IMR-90 (cell line): ENCODE measurements around the gene ZNF785. TPM values are rescaled to one million over a fixed set of nuclear protein-coding genes. Genes with fewer than 3 reads are reported as not detected.

ENCODE experiments used
- ATAC-seq: fragments of 200-7000 bp; cut with Tn5 transposase; 2 replicates; pipeline ENCODE4 v1.9.1; 2020; ENCODE audit warnings: low read depth, mild to moderate bottlenecking, moderate library complexity
- BruUV-seq: library from RNA; stranded (reverse); fragments of 400-500 nt; replicated peaks from 2 replicates; lab custom pipeline; 2021; lab: Mats Ljungman, UMichigan
- CTCF ChIA-PET: fragments of 300-600 bp; formaldehyde crosslinking; extraction: SDS; loops from one replicate; lab custom pipeline; 2021; ENCODE audit warnings: antibody characterized with exemption; lab: Yijun Ruan, JAX
- POLR2A ChIA-PET: fragments of 300-600 bp; sonication (Branson Sonifier 250); formaldehyde crosslinking; loops from one replicate; lab custom pipeline; 2022; ENCODE audit warnings: antibody characterized with exemption; ENCODE audit not compliant: unreplicated experiment; lab: Charles Lee
- DNase-seq: peaks from one replicate; pipeline ENCODE4 v3.0.0; 2013
- H2AFZ ChIP-seq: replicated peaks from 2 replicates; pipeline ENCODE3; 2013; ENCODE audit warnings: low read length, mild to moderate bottlenecking; ENCODE audit not compliant: poor library complexity
- H2AK5ac ChIP-seq: 2 replicates; pipeline ENCODE4 v1.6.1; 2013; ENCODE audit warnings: low read depth, low read length, inconsistent platforms
- H2AK9ac ChIP-seq: replicated peaks from 2 replicates; pipeline ENCODE3; 2013; ENCODE audit warnings: mild to moderate bottlenecking, low read depth, low read length, moderate library complexity; ENCODE audit not compliant: poor library complexity
- H2BK120ac ChIP-seq: 2 replicates; pipeline ENCODE4 v1.6.1; 2013; ENCODE audit warnings: low read depth, low read length, inconsistent platforms
- H2BK15ac ChIP-seq: 3 replicates; pipeline ENCODE4 v1.6.1; 2013; ENCODE audit warnings: low read depth, low read length, inconsistent platforms
- H2BK20ac ChIP-seq: 2 replicates; pipeline ENCODE4 v1.6.1; 2013; ENCODE audit warnings: low read depth, mild to moderate bottlenecking, inconsistent platforms, low read length, moderate library complexity
- H2BK5ac ChIP-seq: 2 replicates; pipeline ENCODE4 v1.6.1; 2013; ENCODE audit warnings: mild to moderate bottlenecking, low read depth, low read length, inconsistent platforms; ENCODE audit not compliant: poor library complexity, severe bottlenecking
- H3K14ac ChIP-seq: replicated peaks from 2 replicates; pipeline ENCODE4 v1.6.1; 2013; ENCODE audit warnings: low read depth, low read length, inconsistent platforms
- H3K18ac ChIP-seq: 2 replicates; pipeline ENCODE4 v1.6.1; 2013; ENCODE audit warnings: low read depth, low read length, control low read depth
- H3K23ac ChIP-seq: 2 replicates; pipeline ENCODE4 v1.6.1; 2013; ENCODE audit warnings: low read depth, low read length, inconsistent platforms
- H3K27ac ChIP-seq: 2 replicates; pipeline ENCODE4 v1.5.1; 2013; ENCODE audit warnings: mild to moderate bottlenecking, control low read depth, low read length; ENCODE audit not compliant: insufficient read depth
- H3K27me3 ChIP-seq: 2 replicates; pipeline ENCODE4 v1.6.1; 2013; ENCODE audit warnings: low read length; ENCODE audit not compliant: control insufficient read depth, insufficient read depth
- H3K36me3 ChIP-seq: 2 replicates; pipeline ENCODE4 v1.6.1; 2013; ENCODE audit warnings: low read length, mixed read lengths; ENCODE audit not compliant: control insufficient read depth, insufficient read depth
- H3K4ac ChIP-seq: 2 replicates; pipeline ENCODE4 v1.6.1; 2013; ENCODE audit warnings: low read depth, low read length, inconsistent platforms
- H3K4me1 ChIP-seq: 2 replicates; pipeline ENCODE4 v1.6.1; 2013; ENCODE audit warnings: low read length, mixed read lengths; ENCODE audit not compliant: control insufficient read depth, insufficient read depth
- H3K4me2 ChIP-seq: 2 replicates; pipeline ENCODE4 v1.6.1; 2013; ENCODE audit warnings: low read depth, mild to moderate bottlenecking, control low read depth, low read length, moderate library complexity
- H3K4me3 ChIP-seq: 2 replicates; pipeline ENCODE4 v1.5.1; 2013; ENCODE audit warnings: low read depth, mild to moderate bottlenecking, control low read depth, low read length, moderate library complexity; ENCODE audit not compliant: insufficient read depth
- H3K56ac ChIP-seq: 2 replicates; pipeline ENCODE4 v1.6.1; 2013; ENCODE audit warnings: low read length, inconsistent platforms; ENCODE audit not compliant: insufficient read depth; ENCODE audit errors: extremely low read depth
- H3K79me1 ChIP-seq, 2 experiments: 2 replicates each; pipeline ENCODE4 v1.6.1; 2013; ENCODE audit warnings: low read length in 2 of 2, inconsistent platforms in 1 of 2, low read depth in 1 of 2
- H3K9ac ChIP-seq: 2 replicates; pipeline ENCODE4 v1.6.1; 2013; ENCODE audit warnings: low read depth, low read length, control low read depth
- H3K9me1 ChIP-seq: 2 replicates; pipeline ENCODE4 v1.6.1; 2013; ENCODE audit warnings: low read length, inconsistent platforms; ENCODE audit not compliant: insufficient read depth
- H3K9me3 ChIP-seq: 2 replicates; pipeline ENCODE4 v1.6.1; 2013; ENCODE audit warnings: low read length; ENCODE audit not compliant: control insufficient read depth, insufficient read depth
- H4K20me1 ChIP-seq: 2 replicates; pipeline ENCODE4 v1.6.1; 2013; ENCODE audit warnings: low read length, inconsistent platforms; ENCODE audit not compliant: insufficient read depth
- H4K5ac ChIP-seq: 2 replicates; pipeline ENCODE4 v1.6.1; 2013; ENCODE audit warnings: mild to moderate bottlenecking, low read depth, low read length, control low read depth
- H4K8ac ChIP-seq, 2 experiments: 2 replicates each; pipeline ENCODE4 v1.6.1; 2013; ENCODE audit warnings: low read depth in 2 of 2, low read length in 2 of 2, control low read depth in 1 of 2, inconsistent platforms in 1 of 2
- H4K91ac ChIP-seq: 2 replicates; pipeline ENCODE4 v1.6.1; 2013; ENCODE audit warnings: low read depth, low read length, inconsistent platforms; ENCODE audit not compliant: insufficient read depth
- BHLHE40 ChIP-seq: fragments of 150-350 bp; IDR thresholded peaks from 2 replicates; pipeline ENCODE4 v1.6.1; 2016; ENCODE audit warnings: mild to moderate bottlenecking, low read depth, low read length
- CHD1 ChIP-seq: IDR thresholded peaks from 2 replicates; pipeline ENCODE4 v1.6.1; 2012; ENCODE audit warnings: low read depth, low read length, improper control_type of control experiment
- FOS ChIP-seq: fragments of 150-350 bp; IDR thresholded peaks from 2 replicates; pipeline ENCODE4 v1.6.1; 2016; ENCODE audit warnings: low read depth, low read length
- MAFK ChIP-seq: IDR thresholded peaks from 2 replicates; pipeline ENCODE4 v1.6.1; 2012; ENCODE audit warnings: low read depth, low read length, improper control_type of control experiment
- MAZ ChIP-seq: IDR thresholded peaks from 2 replicates; pipeline ENCODE4 v1.6.1; 2012; ENCODE audit warnings: low read depth, mild to moderate bottlenecking, low read length, improper control_type of control experiment, moderate library complexity, borderline replicate concordance
- MXI1 ChIP-seq: IDR thresholded peaks from 2 replicates; pipeline ENCODE4 v1.6.1; 2012; ENCODE audit warnings: low read depth, mild to moderate bottlenecking, low read length, moderate library complexity, borderline replicate concordance
- RAD21 ChIP-seq: IDR thresholded peaks from 2 replicates; pipeline ENCODE4 v1.6.1; 2012; ENCODE audit warnings: low read length, improper control_type of control experiment
- RCOR1 ChIP-seq: IDR thresholded peaks from 2 replicates; pipeline ENCODE4 v1.6.1; 2012; ENCODE audit warnings: mild to moderate bottlenecking, low read length, improper control_type of control experiment; ENCODE audit not compliant: insufficient replicate concordance
- SMC3 ChIP-seq: fragments of 150-350 bp; IDR thresholded peaks from 2 replicates; pipeline ENCODE4 v1.6.1; 2016; ENCODE audit warnings: low read depth, mild to moderate bottlenecking, antibody characterized with exemption, low read length, moderate library complexity
- WGBS, 2 experiments: methylation state at CpG; one replicate each; pipeline versions ENCODE4 v1.1.5 to v1.1.7; 2013; ENCODE audit warnings: missing lambda C conversion rate in 2 of 2; ENCODE audit not compliant: insufficient read length in 1 of 2; ENCODE audit errors: extremely low coverage in 2 of 2; 5-methylcytosine and 5-hydroxymethylcytosine counted together
- dilution Hi-C: fragments of 300-500 bp; cut with HindIII; formaldehyde crosslinking; loops from one replicate; pipeline ENCODE4 v1.14.3; 2018; ENCODE audit warnings: low sequenced_read_pairs; ENCODE audit not compliant: unreplicated experiment
- in situ Hi-C: fragments of 300-500 bp; cut with MboI; formaldehyde crosslinking; loops from 3 replicates; pipeline ENCODE4 v1.14.3; 2019; ENCODE audit warnings: low sequenced_read_pairs, inconsistent platforms, mixed read lengths
- intact Hi-C: fragments of 100-400 bp; cut with micrococcal nuclease; formaldehyde crosslinking; loops from 2 replicates; pipeline ENCODE4 v1.10.0; 2022
- polyA plus RNA-seq, 3 experiments: library from polyadenylated mRNA; depleted of rRNA; stranded (reverse); fragments of >200 nt; gene quantifications; 2 replicates each; pipeline ENCODE4 v1.2.3, GENCODE V29; 2012; ENCODE audit warnings: low replicate concordance in 1 of 3
- total RNA-seq: library from RNA; depleted of rRNA; stranded (reverse); fragments of >200 nt; gene quantifications from 2 replicates; pipeline ENCODE4 v1.2.3, GENCODE V29; 2012
- TF ChIP-seq, protein P1 (sequence below): fragments of 150-350 bp; IDR thresholded peaks from 2 replicates; pipeline ENCODE4 v1.6.1; 2017; ENCODE audit warnings: mild to moderate bottlenecking, antibody characterized with exemption, low read length, low read depth
- TF ChIP-seq, protein P2 (sequence below): conservative IDR thresholded peaks from 2 replicates; pipeline ENCODE4 v1.5.1; 2012; ENCODE audit warnings: mild to moderate bottlenecking, low read depth, low read length, improper control_type of control experiment
- TF ChIP-seq, protein P3 (sequence below): fragments of 150-350 bp; IDR thresholded peaks from 2 replicates; pipeline ENCODE4 v1.6.1; 2016; ENCODE audit warnings: low read depth, mild to moderate bottlenecking, low read length, moderate library complexity, borderline replicate concordance

ZNF785 gene
- total and polyA plus RNA-seq, 2 of the 4 experiments (the other 2 are of a cell fraction), result 2.9 to 4.0 TPM

DNA sequence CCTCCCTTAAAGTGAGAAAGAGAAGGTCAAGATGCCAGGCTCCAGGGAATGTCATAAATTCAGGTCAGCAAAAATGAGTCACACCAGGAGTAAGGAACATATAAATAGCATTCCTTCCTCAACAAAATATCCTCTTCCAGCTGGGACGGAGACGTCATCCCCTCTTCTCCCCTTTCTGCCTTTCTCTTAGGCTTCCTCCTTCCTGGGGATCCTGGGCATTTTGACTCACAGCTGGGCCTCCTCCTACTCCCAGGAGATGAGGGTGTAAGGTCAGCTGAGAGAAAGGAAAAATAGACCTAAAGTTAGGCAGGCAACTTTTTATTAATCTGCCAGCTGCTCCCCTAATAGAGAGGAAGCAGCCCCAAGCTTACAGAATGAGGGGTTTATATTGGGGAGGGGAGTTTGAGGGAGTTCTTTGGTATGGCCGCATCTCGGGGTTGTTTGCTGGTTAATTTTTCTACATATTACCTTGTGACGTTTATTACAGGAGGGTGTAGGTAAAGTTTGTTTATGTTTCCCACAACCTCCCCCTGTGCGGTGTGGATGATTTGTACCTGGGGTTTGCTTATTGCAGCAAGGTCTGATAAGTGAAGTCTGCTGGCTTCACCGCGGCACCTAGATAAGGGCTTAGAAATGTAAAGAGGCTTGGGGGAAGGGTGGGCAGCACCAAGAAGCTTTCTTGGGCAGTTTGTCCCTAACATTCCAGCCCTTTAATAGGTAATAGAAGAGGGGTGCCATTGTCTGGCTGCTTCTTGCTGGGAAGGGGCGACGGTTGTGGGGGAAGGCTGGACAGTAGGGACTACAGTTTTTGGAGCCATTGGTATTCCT, 43.8 kb downstream of the ZNF785 start:
- H2BK20ac ChIP-seq, result no peak overlapping the region
- ATAC-seq (peak; percentile 98), DNase-seq (peak; percentile 82)
- H3K18ac ChIP-seq, result peak overlapping the region; percentile 27; the same call in 1 of the 2 replicates
- dilution Hi-C loops, result no loop called here
- H3K4me1 ChIP-seq, result peaks cover 10% of the 10 kb centered on the region; the same call in 1 of the 2 replicates
- H3K79me1 ChIP-seq, result peaks cover 0 to 3% of the 10 kb centered on the region in 2 experiments; a peak in 1 of 4 replicates
- H3K36me3 ChIP-seq, result no peaks in the 10 kb centered on the region
- no peaks in the 10 kb centered on the region for H3K9me3 ChIP-seq
- H2AFZ ChIP-seq, result peak overlapping the region; percentile 77
- H2AK5ac ChIP-seq, result peak overlapping the region; percentile 36
- peak overlapping the region; percentile 25; the same call in 1 of the 2 replicates for H3K4ac ChIP-seq
- in situ Hi-C loops, result no loop called here
- H3K4me2 ChIP-seq, result peak overlapping the region; percentile 57; the same call in 1 of the 2 replicates
- ChIA-PET POLR2A (no interaction called here), CTCF (no interaction called here)
- peak overlapping the region in 1 of 2 experiments; percentile 61; a peak in 1 of 4 replicates for H4K8ac ChIP-seq
- H2AK9ac ChIP-seq, result no peak overlapping the region
- no peak overlapping the region for H3K4me3 ChIP-seq
- H3K9me1 ChIP-seq, result 0 out of 2 replicates have a peak, but pooled peaks cover 3% of the 10 kb centered on the region
- H3K27ac ChIP-seq, result peak overlapping the region; percentile 38; the same call in 1 of the 2 replicates
- BruUV-seq, result no TSS peak
- H4K20me1 ChIP-seq, result no peaks in the 10 kb centered on the region
- H4K91ac ChIP-seq, result no peak overlapping the region; the same call in 1 of the 2 replicates
- peak overlapping the region; percentile 27 for H2BK5ac ChIP-seq
- WGBS, 2 experiments, result 71% methylated on average over 2 of the region's 10 CpGs; no CpG with 5 or more reads in 1 of the 2 experiments
- H2BK120ac ChIP-seq, result peak overlapping the region; percentile 2; the same call in 1 of the 2 replicates
- no peaks in the 10 kb centered on the region for H3K27me3 ChIP-seq
- intact Hi-C loops, result loop anchor here (1.0 kb wide), 1 partner anchor 27 kb away; no protein-coding TSS in a partner anchor
- H2BK15ac ChIP-seq, result no peak overlapping the region
- H4K5ac ChIP-seq, result peak overlapping the region; percentile 38
- no peak overlapping the region for H3K9ac ChIP-seq
- no peak overlapping the region for H3K56ac ChIP-seq
- H3K23ac ChIP-seq, result no peak overlapping the region
- H3K14ac ChIP-seq, result peak overlapping the region; percentile 6; the same call in 1 of the 2 replicates
- TF ChIP-seq SMC3 (no peak), CHD1 (no peak), BHLHE40 (no peak), RAD21 (no peak), MAFK (peak; percentile 42; the same call in 1 of the 2 replicates), MAZ (no peak), MXI1 (no peak), FOS (peak; percentile 48; the same call in 1 of the 2 replicates), RCOR1 (no peak)
- TF ChIP-seq, protein P1, sequence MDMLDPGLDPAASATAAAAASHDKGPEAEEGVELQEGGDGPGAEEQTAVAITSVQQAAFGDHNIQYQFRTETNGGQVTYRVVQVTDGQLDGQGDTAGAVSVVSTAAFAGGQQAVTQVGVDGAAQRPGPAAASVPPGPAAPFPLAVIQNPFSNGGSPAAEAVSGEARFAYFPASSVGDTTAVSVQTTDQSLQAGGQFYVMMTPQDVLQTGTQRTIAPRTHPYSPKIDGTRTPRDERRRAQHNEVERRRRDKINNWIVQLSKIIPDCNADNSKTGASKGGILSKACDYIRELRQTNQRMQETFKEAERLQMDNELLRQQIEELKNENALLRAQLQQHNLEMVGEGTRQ, result no peak
- TF ChIP-seq, protein P2, sequence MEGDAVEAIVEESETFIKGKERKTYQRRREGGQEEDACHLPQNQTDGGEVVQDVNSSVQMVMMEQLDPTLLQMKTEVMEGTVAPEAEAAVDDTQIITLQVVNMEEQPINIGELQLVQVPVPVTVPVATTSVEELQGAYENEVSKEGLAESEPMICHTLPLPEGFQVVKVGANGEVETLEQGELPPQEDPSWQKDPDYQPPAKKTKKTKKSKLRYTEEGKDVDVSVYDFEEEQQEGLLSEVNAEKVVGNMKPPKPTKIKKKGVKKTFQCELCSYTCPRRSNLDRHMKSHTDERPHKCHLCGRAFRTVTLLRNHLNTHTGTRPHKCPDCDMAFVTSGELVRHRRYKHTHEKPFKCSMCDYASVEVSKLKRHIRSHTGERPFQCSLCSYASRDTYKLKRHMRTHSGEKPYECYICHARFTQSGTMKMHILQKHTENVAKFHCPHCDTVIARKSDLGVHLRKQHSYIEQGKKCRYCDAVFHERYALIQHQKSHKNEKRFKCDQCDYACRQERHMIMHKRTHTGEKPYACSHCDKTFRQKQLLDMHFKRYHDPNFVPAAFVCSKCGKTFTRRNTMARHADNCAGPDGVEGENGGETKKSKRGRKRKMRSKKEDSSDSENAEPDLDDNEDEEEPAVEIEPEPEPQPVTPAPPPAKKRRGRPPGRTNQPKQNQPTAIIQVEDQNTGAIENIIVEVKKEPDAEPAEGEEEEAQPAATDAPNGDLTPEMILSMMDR, result no peak
- TF ChIP-seq, protein P3, sequence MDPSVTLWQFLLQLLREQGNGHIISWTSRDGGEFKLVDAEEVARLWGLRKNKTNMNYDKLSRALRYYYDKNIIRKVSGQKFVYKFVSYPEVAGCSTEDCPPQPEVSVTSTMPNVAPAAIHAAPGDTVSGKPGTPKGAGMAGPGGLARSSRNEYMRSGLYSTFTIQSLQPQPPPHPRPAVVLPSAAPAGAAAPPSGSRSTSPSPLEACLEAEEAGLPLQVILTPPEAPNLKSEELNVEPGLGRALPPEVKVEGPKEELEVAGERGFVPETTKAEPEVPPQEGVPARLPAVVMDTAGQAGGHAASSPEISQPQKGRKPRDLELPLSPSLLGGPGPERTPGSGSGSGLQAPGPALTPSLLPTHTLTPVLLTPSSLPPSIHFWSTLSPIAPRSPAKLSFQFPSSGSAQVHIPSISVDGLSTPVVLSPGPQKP, result no peak
